ENCODE results near the gene CRKL.

CRKL gene

DNA sequence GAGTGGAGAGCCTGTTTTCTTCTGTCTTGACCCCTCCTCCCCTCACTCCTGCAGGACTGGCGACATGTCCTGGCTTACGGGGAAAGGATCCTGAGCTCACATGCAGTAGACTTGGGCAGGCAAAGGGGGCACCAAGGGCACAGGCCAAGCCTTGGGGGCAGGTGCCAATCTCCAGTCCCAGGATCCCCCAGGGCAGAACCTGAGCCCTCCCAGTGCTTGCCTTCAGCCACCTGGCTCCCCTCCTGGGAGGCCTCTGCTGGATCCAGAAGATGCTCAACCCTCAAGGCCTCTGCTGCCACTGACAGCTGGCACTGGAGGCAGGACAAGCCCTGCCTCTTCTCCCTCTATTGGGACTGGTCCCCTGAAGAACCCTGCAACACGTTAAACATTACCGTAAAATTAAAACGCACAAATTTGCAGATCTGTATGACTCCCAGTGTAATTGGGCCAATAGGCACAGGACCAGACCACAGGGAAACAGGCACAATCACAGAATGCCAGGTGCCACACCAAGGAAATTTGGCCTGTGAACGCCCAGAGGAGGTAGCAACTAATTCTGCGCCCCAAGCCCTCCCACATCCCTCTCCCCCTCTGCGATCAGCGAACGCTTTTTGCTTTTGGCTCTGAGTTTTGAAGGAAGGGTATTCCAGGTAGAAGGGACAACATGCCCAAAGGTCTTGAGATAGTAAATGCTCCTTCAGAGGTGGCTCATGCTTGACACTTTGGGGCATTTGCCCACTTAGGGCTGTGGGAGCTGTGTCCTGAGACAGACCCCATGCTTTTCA, 63.9 kb downstream of the CRKL start:
- Mint-ChIP-seq H3K36me3 (ENCODE audit: insufficient read depth) (peaks cover 17% of the 10 kb centered on the region), H3K4me3 (peak overlapping the region; percentile 90), H3K9me3 (no peaks in the 10 kb centered on the region), H3K27ac (ENCODE audit: low read depth) (peak overlapping the region; percentile 86), H3K27me3 (peaks cover 1% of the 10 kb centered on the region), H3K4me1 (peaks cover 33% of the 10 kb centered on the region)
- ATAC-seq (replicated peaks; ENCODE audit: extremely low read depth, poor library complexity, severe bottlenecking) (no peak), DNase-seq (ENCODE audit: low spot score in 2 of 2) (no peak)

GRCh38 chr22:20981787-20982562, 64.8 kb downstream of the CRKL start, which contains the start of gene LZTR1:
LZTR1 (plus strand) TSS chr22:20982297; CDS start chr22:20982372, 75 bp downstream.
- no peaks in the 10 kb centered on the region for H3K9me3 Mint-ChIP-seq
- DNase-seq (ENCODE audit: low spot score in 2 of 2), result peak; percentile 40 to 45
- H3K27me3 Mint-ChIP-seq, result no peaks in the 10 kb centered on the region
- ATAC-seq (replicated peaks; ENCODE audit: extremely low read depth, poor library complexity, severe bottlenecking), result peak; percentile 90
- H3K36me3 Mint-ChIP-seq (ENCODE audit: insufficient read depth), result peaks cover 22% of the 10 kb centered on the region
- H3K4me3 Mint-ChIP-seq, result peak within 1 kb of the TSS; percentile 90
- peak within 1 kb of the TSS; percentile 86 for H3K27ac Mint-ChIP-seq (ENCODE audit: low read depth)
- peaks cover 33% of the 10 kb centered on the region for H3K4me1 Mint-ChIP-seq

- no peak for ATAC-seq (replicated peaks; ENCODE audit: extremely low read depth, poor library complexity, severe bottlenecking)
Observed at GRCh38 chr22:20982563-20982882, 65.3 kb downstream of the CRKL start.

DNA sequence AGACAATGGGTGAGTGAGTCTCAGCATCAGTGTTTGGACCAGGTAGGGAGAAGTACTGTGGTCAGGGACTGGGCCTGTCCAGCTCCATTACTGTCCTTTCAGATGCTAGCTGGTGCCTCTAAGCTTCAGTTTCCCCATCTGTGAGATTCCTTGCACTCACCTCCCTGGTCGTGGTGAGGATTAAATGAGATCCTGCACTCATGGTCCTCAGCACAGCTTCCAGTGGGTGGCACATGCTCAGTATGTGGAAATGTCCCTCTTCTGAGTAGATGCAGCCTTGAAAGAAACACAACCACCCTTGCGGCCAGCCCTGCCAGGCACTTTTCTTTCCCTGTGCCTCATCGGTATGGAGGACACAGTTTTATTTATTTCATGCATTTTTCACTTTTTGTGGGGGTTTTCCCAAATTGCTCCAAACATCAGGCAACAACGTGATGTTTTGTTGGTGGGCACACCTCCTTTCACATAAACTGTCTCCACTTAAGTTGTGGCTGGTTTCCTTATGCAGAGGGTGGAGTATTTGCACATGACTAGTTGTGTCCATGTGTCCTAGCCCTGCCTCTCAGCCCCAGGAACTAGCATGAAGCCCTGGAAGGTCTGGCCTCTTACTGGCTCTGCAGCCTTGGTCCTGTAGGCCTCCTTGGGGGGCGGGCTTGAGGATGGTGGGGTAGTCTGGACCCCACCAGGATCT, 66.0 kb downstream of the CRKL start:
- DNase-seq (ENCODE audit: low spot score in 2 of 2) (no peak), ATAC-seq (replicated peaks; ENCODE audit: extremely low read depth, poor library complexity, severe bottlenecking) (no peak)
- Mint-ChIP-seq H3K27ac (ENCODE audit: low read depth) (peak overlapping the region; percentile 86), H3K9me3 (no peaks in the 10 kb centered on the region), H3K4me1 (peaks cover 33% of the 10 kb centered on the region), H3K36me3 (ENCODE audit: insufficient read depth) (peaks cover 28% of the 10 kb centered on the region), H3K27me3 (no peaks in the 10 kb centered on the region), H3K4me3 (peak overlapping the region; percentile 90)

More at GRCh38 chr22:20982563-20982882, 65.3 kb downstream of the CRKL start:
- peaks cover 33% of the 10 kb centered on the region for H3K4me1 Mint-ChIP-seq
- no peak for DNase-seq (ENCODE audit: low spot score in 2 of 2)
- peak overlapping the region; percentile 90 for H3K4me3 Mint-ChIP-seq
- no peaks in the 10 kb centered on the region for H3K9me3 Mint-ChIP-seq
- H3K27me3 Mint-ChIP-seq, result no peaks in the 10 kb centered on the region
- H3K27ac Mint-ChIP-seq (ENCODE audit: low read depth), result peak overlapping the region; percentile 86
- H3K36me3 Mint-ChIP-seq (ENCODE audit: insufficient read depth), result peaks cover 26% of the 10 kb centered on the region

DNA sequence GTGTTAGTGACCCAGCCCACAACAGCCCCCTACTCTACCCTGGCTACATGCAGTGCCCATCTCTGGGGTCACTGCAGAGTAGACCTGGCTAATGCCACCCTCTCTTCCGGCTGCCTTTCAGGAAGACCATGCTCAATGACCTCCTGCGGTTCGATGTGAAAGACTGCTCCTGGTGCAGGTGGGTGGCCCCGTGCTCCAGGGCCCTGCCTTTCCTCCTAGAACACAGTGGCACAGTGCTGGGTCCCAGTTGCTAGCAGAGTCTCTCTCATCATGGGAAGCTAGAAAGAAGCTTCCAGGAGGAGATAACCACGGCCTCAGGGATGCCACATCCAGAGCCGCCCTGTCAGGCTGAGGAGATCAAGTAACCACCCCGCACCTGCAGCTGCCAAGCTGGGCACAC, 68.5 kb downstream of the CRKL start:
- ATAC-seq (replicated peaks; ENCODE audit: extremely low read depth, poor library complexity, severe bottlenecking) (no peak), DNase-seq (ENCODE audit: low spot score in 2 of 2) (no peak)
- H3K9me3 Mint-ChIP-seq, result no peaks in the 10 kb centered on the region
- peaks cover 26% of the 10 kb centered on the region for H3K36me3 Mint-ChIP-seq (ENCODE audit: insufficient read depth)
- peaks cover 23% of the 10 kb centered on the region for H3K4me1 Mint-ChIP-seq
- H3K27me3 Mint-ChIP-seq, result no peaks in the 10 kb centered on the region
- no peak overlapping the region for H3K4me3 Mint-ChIP-seq
- H3K27ac Mint-ChIP-seq (ENCODE audit: low read depth), result no peak overlapping the region

- no peaks in the 10 kb centered on the region for H3K9me3 Mint-ChIP-seq
- H3K4me3 Mint-ChIP-seq, result no peak overlapping the region
- peaks cover 24% of the 10 kb centered on the region for H3K36me3 Mint-ChIP-seq (ENCODE audit: insufficient read depth)
- no peak overlapping the region for H3K27ac Mint-ChIP-seq (ENCODE audit: low read depth)
- H3K4me1 Mint-ChIP-seq, result peaks cover 20% of the 10 kb centered on the region
- no peak for DNase-seq (ENCODE audit: low spot score in 2 of 2)
- no peak for ATAC-seq (replicated peaks; ENCODE audit: extremely low read depth, poor library complexity, severe bottlenecking)
- H3K27me3 Mint-ChIP-seq, result no peaks in the 10 kb centered on the region
Observed at GRCh38 chr22:20986365-20986764, 69.2 kb downstream of the CRKL start.

DNA sequence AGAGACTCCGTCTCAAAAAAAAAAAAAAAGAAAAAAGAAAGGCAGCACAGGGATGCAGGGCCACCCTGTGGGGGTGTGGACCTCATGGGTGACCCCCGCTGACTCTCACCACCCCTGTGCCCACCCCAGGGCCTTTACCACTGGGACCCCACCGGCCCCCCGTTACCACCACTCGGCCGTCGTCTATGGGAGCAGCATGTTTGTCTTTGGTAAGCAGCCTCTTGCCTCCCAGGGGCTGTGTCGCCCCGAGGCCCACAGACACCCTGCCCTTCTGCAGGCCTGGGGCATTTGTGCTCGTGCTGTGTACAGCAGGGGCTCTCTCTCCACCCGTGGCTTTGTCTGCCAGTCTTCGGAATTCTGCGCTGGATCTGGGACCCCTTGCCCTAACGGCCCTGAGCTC, 70.2 kb downstream of the CRKL start:
- Mint-ChIP-seq H3K4me3 (no peak overlapping the region), H3K27ac (ENCODE audit: low read depth) (no peak overlapping the region), H3K36me3 (ENCODE audit: insufficient read depth) (peaks cover 20% of the 10 kb centered on the region), H3K27me3 (no peaks in the 10 kb centered on the region), H3K4me1 (peaks cover 16% of the 10 kb centered on the region), H3K9me3 (no peaks in the 10 kb centered on the region)
- ATAC-seq (replicated peaks; ENCODE audit: extremely low read depth, poor library complexity, severe bottlenecking) (no peak), DNase-seq (ENCODE audit: low spot score in 2 of 2) (no peak)

- no peak overlapping the region for H3K4me3 Mint-ChIP-seq
- no peak overlapping the region for H3K27ac Mint-ChIP-seq (ENCODE audit: low read depth)
- H3K4me1 Mint-ChIP-seq, result peaks cover 5% of the 10 kb centered on the region
- no peak for DNase-seq (ENCODE audit: low spot score in 2 of 2)
- no peak for ATAC-seq (replicated peaks; ENCODE audit: extremely low read depth, poor library complexity, severe bottlenecking)
- H3K27me3 Mint-ChIP-seq, result no peaks in the 10 kb centered on the region
- no peaks in the 10 kb centered on the region for H3K9me3 Mint-ChIP-seq
- peaks cover 17% of the 10 kb centered on the region for H3K36me3 Mint-ChIP-seq (ENCODE audit: insufficient read depth)
Observed at GRCh38 chr22:20988573-20989322, 71.5 kb downstream of the CRKL start.

- DNase-seq (ENCODE audit: low spot score in 2 of 2) (no peak), ATAC-seq (replicated peaks; ENCODE audit: extremely low read depth, poor library complexity, severe bottlenecking) (no peak)
- peaks cover 17% of the 10 kb centered on the region for H3K36me3 Mint-ChIP-seq (ENCODE audit: insufficient read depth)
- no peak overlapping the region for H3K4me3 Mint-ChIP-seq
- H3K4me1 Mint-ChIP-seq, result no peaks in the 10 kb centered on the region
- H3K27ac Mint-ChIP-seq (ENCODE audit: low read depth), result no peak overlapping the region
- H3K9me3 Mint-ChIP-seq, result no peaks in the 10 kb centered on the region
- H3K27me3 Mint-ChIP-seq, result no peaks in the 10 kb centered on the region
Observed at GRCh38 chr22:20989323-20990138, 72.3 kb downstream of the CRKL start.

- H3K4me3 Mint-ChIP-seq, result no peak overlapping the region
- no peaks in the 10 kb centered on the region for H3K9me3 Mint-ChIP-seq
- ATAC-seq (replicated peaks; ENCODE audit: extremely low read depth, poor library complexity, severe bottlenecking) (no peak), DNase-seq (ENCODE audit: low spot score in 2 of 2) (no peak)
- H3K4me1 Mint-ChIP-seq, result no peaks in the 10 kb centered on the region
- H3K27me3 Mint-ChIP-seq, result no peaks in the 10 kb centered on the region
- H3K36me3 Mint-ChIP-seq (ENCODE audit: insufficient read depth), result peaks cover 17% of the 10 kb centered on the region
- no peak overlapping the region for H3K27ac Mint-ChIP-seq (ENCODE audit: low read depth)
Observed at GRCh38 chr22:20990184-20991180, 73.3 kb downstream of the CRKL start.

Data from central memory CD8-positive, alpha-beta T cell (primary cell).